GM12801 (cell line): ENCODE data around the gene CCNQ.

Source experiments
- CTCF ChIP-seq: IDR thresholded peaks from one replicate; pipeline ENCODE4 v1.5.1; 2011; ENCODE audit warnings: control low read depth; ENCODE audit not compliant: insufficient read length; ENCODE audit errors: extremely low read depth

The CCNQ gene

GRCh38 chrX:153602601-153603000 lies 3.7 kb upstream of the CCNQ start:
- TF ChIP-seq CTCF, result no peak

- no peak for TF ChIP-seq CTCF
These were observed 2.7 kb upstream of the CCNQ start for GRCh38 chrX:153601511-153602110.

GRCh38 chrX:153600921-153601320 lies 2.0 kb upstream of the CCNQ start:
- no peak for TF ChIP-seq CTCF

- no peak for TF ChIP-seq CTCF
These were observed 1.1 kb upstream of the CCNQ start for GRCh38 chrX:153600032-153600373.

GRCh38 chrX:153599192-153600031 lies 473 bp upstream of the CCNQ start:
- no peak for TF ChIP-seq CTCF

GRCh38 chrX:153596981-153597750 lies 1.8 kb downstream of the CCNQ start:
- no peak for TF ChIP-seq CTCF
